GM12878 (cell line): Measurements from ENCODE around the gene NEUROG2. TPM values are rescaled to one million over a fixed set of nuclear protein-coding genes. Genes with fewer than 3 reads are reported as not detected.

Source experiments
- ATAC-seq: fragments of 200-7000 bp; cut with Tn5 transposase; 3 replicates; pipeline ENCODE4 v1.9.1; 2020; ENCODE audit warnings: mild to moderate bottlenecking, moderate library complexity
- BruUV-seq: library from RNA; stranded (reverse); fragments of 400-500 nt; replicated peaks from 2 replicates; lab custom pipeline; 2021; lab: Mats Ljungman, UMichigan
- CTCF ChIA-PET: fragments of 300-600 bp; sonication (Branson Sonifier 250); formaldehyde crosslinking; extraction: SDS; loops from one replicate; lab custom pipeline; 2021; ENCODE audit warnings: inconsistent platforms; lab: Yijun Ruan, JAX
- POLR2A ChIA-PET: fragments of 350-600 bp; formaldehyde crosslinking; extraction: SDS; loops from one replicate; lab custom pipeline; 2021; ENCODE audit warnings: inconsistent platforms; lab: Charles Lee
- RAD21 ChIA-PET: fragments of 300-600 bp; sonication (Branson Sonifier 250); formaldehyde crosslinking; loops from one replicate; lab custom pipeline; 2023; ENCODE audit warnings: antibody characterized with exemption; ENCODE audit not compliant: unreplicated experiment; lab: Charles Lee
- SMC1A ChIA-PET: fragments of 300-600 bp; sonication (Branson Sonifier 250); formaldehyde crosslinking; loops from one replicate; lab custom pipeline; 2023; ENCODE audit not compliant: unreplicated experiment, uncharacterized antibody; lab: Charles Lee
- DNase-seq: peaks from one replicate; pipeline ENCODE4 v3.0.0-alpha.2; 2011; ENCODE audit warnings: low read depth, low spot score
- FAIRE-seq: peaks from 3 replicates; lab custom pipeline; 2011; peaks lifted over from hg19 to GRCh38; lab: Jason Lieb, UNC
- H2AFZ ChIP-seq: 2 replicates; pipeline ENCODE4 v1.6.0; 2011; ENCODE audit warnings: low read depth, low read length, control low read depth; ENCODE audit not compliant: control insufficient read depth
- H3K27ac ChIP-seq: 2 replicates; pipeline ENCODE4 v1.5.1; 2011; ENCODE audit warnings: control low read depth; ENCODE audit not compliant: control insufficient read depth, insufficient read depth
- H3K27me3 ChIP-seq, 2 experiments: replicated peaks in 1 of 2; 2 replicates each; pipeline versions ENCODE4 v1.6.0 to v1.6.1; 2011; ENCODE audit warnings: low read length in 1 of 2; ENCODE audit not compliant: control insufficient read depth in 2 of 2, insufficient read depth in 2 of 2
- H3K36me3 ChIP-seq, 2 experiments: 2 replicates each; pipeline ENCODE4 v1.5.1; 2011; ENCODE audit warnings: low read length in 1 of 2; ENCODE audit not compliant: control insufficient read depth in 2 of 2, insufficient read depth in 2 of 2
- H3K4me1 ChIP-seq: 2 replicates; pipeline ENCODE4 v1.6.1; 2011; ENCODE audit warnings: mild to moderate bottlenecking, low read length, moderate library complexity, mixed read lengths; ENCODE audit not compliant: control insufficient read depth, insufficient read depth
- H3K4me2 ChIP-seq: 2 replicates; pipeline ENCODE4 v1.6.0; 2011; ENCODE audit warnings: control low read depth; ENCODE audit not compliant: control insufficient read depth, insufficient read depth
- H3K4me3 ChIP-seq: fragments of 200-600 bp; sonication (generic); 2 replicates; pipeline ENCODE4 v1.5.1; 2016
- H3K79me2 ChIP-seq: 2 replicates; pipeline ENCODE4 v1.6.0; 2011; ENCODE audit warnings: low read length; ENCODE audit not compliant: control insufficient read depth, insufficient read depth
- H3K9ac ChIP-seq: 2 replicates; pipeline ENCODE4 v1.8.0; 2011; ENCODE audit warnings: low read length, control low read depth, mixed read lengths; ENCODE audit not compliant: control insufficient read depth, insufficient read depth
- H3K9me3 ChIP-seq: replicated peaks from 3 replicates; pipeline ENCODE4 v1.5.1; 2011; ENCODE audit warnings: mild to moderate bottlenecking, low read length; ENCODE audit not compliant: control insufficient read depth, insufficient read depth
- H4K20me1 ChIP-seq: 2 replicates; pipeline ENCODE4 v1.6.0; 2011; ENCODE audit not compliant: control insufficient read depth, insufficient read depth
- ASH2L ChIP-seq: fragments of 300-600, 200-600 bp; sonication (generic); IDR thresholded peaks from 2 replicates; pipeline ENCODE4 v1.6.1; 2017; ENCODE audit warnings: low read depth, mild to moderate bottlenecking, borderline replicate concordance
- BACH1 ChIP-seq: fragments of 450-650 bp; IDR thresholded peaks from 2 replicates; pipeline ENCODE4 v1.6.1; 2017; ENCODE audit warnings: mild to moderate bottlenecking, borderline replicate concordance
- BHLHE40 ChIP-seq, 2 experiments: fragments of 450-650 bp in 1 of 2; IDR thresholded peaks; 2 replicates each; pipeline ENCODE4 v1.6.1; 2011 to 2017; ENCODE audit warnings: low read depth in 2 of 2, borderline replicate concordance in 1 of 2, improper control_type of control experiment in 1 of 2, low read length in 1 of 2, mild to moderate bottlenecking in 1 of 2
- IKZF1 ChIP-seq: fragments of 450-650 bp; conservative IDR thresholded peaks from 2 replicates; pipeline ENCODE4 v1.6.1; 2017; ENCODE audit warnings: antibody characterized with exemption, mild to moderate bottlenecking
- KLF5 ChIP-seq: fragments of 450-650 bp; IDR thresholded peaks from 2 replicates; pipeline ENCODE4 v1.6.1; 2014; ENCODE audit warnings: mild to moderate bottlenecking; ENCODE audit not compliant: partially characterized antibody
- LARP7 ChIP-seq: fragments of 450-650 bp; IDR thresholded peaks from 2 replicates; pipeline ENCODE4 v1.6.1; 2017; ENCODE audit warnings: mild to moderate bottlenecking
- NFYB ChIP-seq: IDR thresholded peaks from 2 replicates; pipeline ENCODE4 v1.6.1; 2011; ENCODE audit warnings: low read depth, mild to moderate bottlenecking, low read length, improper control_type of control experiment, moderate library complexity; ENCODE audit not compliant: insufficient read depth
- POLR2A ChIP-seq: IDR thresholded peaks from 2 replicates; pipeline ENCODE4 v1.6.1; 2011; ENCODE audit warnings: low read depth, mild to moderate bottlenecking, low read length
- RAD21 ChIP-seq: IDR thresholded peaks from 2 replicates; pipeline ENCODE4 v1.6.1; 2011; ENCODE audit warnings: mild to moderate bottlenecking, low read depth, low read length, moderate library complexity; ENCODE audit not compliant: insufficient read depth
- ZBTB11 ChIP-seq: fragments of 450-650 bp; formaldehyde crosslinking; IDR thresholded peaks from 2 replicates; pipeline ENCODE4 v1.5.0; 2022; ENCODE audit warnings: mild to moderate bottlenecking, missing genetic modification characterization
- ZNF687 ChIP-seq: fragments of 450-650 bp; IDR thresholded peaks from 2 replicates; pipeline ENCODE4 v1.6.1; 2017; ENCODE audit warnings: mild to moderate bottlenecking, moderate library complexity
- WGBS: methylation state at CpG from one replicate; pipeline ENCODE4 v1.1.6; 2016; ENCODE audit warnings: low lambda C conversion rate; ENCODE audit not compliant: insufficient replicate concordance, insufficient coverage; ENCODE audit errors: missing lambda C conversion rate; 5-methylcytosine and 5-hydroxymethylcytosine counted together
- in situ Hi-C: fragments of 300-500 bp; cut with MboI; formaldehyde crosslinking; loops from 9 replicates; pipeline ENCODE4 v1.14.3; 2018; ENCODE audit warnings: mixed read lengths
- intact Hi-C: fragments of 100-400 bp; cut with micrococcal nuclease; formaldehyde crosslinking; loops from one replicate; pipeline ENCODE4 v1.14.2; 2022; ENCODE audit not compliant: unreplicated experiment
- polyA plus RNA-seq, 11 experiments: library from polyadenylated mRNA; depleted of rRNA in 4 of 11; unstranded in 6 of 11; stranded (reverse) in 5 of 11; fragments of >200 nt; fragmentation: Nextera tagmentation in 4 of 11; fragmentation: Illumina TruSeq in 1 of 11; extraction: Ambion mirVana in 4 of 11; extraction: Trizol in 1 of 11; gene quantifications; 1 replicate in 1 of 11; 2 replicates in 10 of 11; pipeline versions ENCODE4 v1.2.1 to v1.2.3, GENCODE V29; 2011 to 2016; ENCODE audit warnings: inconsistent platforms in 2 of 11, missing spikeins in 2 of 11, low read depth in 1 of 11
- total RNA-seq, 4 experiments: library from RNA; depleted of rRNA in 3 of 4; stranded (reverse); fragments of >200 nt in 3 of 4; fragmentation: Illumina TruSeq in 1 of 4; extraction: Trizol in 1 of 4; gene quantifications; 2 replicates each; pipeline versions ENCODE4 v1.2.1 to v1.2.3, GENCODE V29; 2013 to 2021
- TF ChIP-seq, protein P1 (sequence below): fragments of 450-650 bp; conservative IDR thresholded peaks from 2 replicates; pipeline ENCODE4 v1.6.1; 2017; ENCODE audit warnings: mild to moderate bottlenecking, moderate library complexity

NEUROG2 gene
- total and polyA plus RNA-seq, 10 of the 15 experiments (the other 5 are each of a cell fraction or from before 2014, with no cell fraction given), result 0.53 to 3.3 (median 1.1) TPM

GRCh38 chr4:112516471-112517066, 589 bp upstream of the NEUROG2 start:
- no TSS peak for BruUV-seq
- H2AFZ ChIP-seq, result peak overlapping the region; percentile 67
- CTCF ChIA-PET, result interaction anchor here (0.7 to 13.9 kb wide), 13 partner anchors 110 to 556 kb away, joined by 3 to 221 read pairs (median 4); partner anchors contain the start of gene AP1AR
- TF ChIP-seq POLR2A (no peak; the same call in 1 of the 2 replicates), ZNF687 (0 out of 2 replicates have a peak, but pooled peaks have one; percentile 56), BHLHE40 (IDR thresholded peaks at IDR 0.05; ENCODE audit: borderline replicate concordance in 1 of 2, low read depth in 2 of 2, low read length in 1 of 2) (peak; percentile 90 to 95), KLF5 (peak; percentile 37), RAD21 (no peak), ZBTB11 (CRISPR knock-in tag) (no peak), IKZF1 (peak; percentile 72), LARP7 (peak; percentile 72), NFYB (peak; percentile 81), ASH2L (no peak), BACH1 (0 out of 2 replicates have a peak, but pooled peaks have one; percentile 36)
- TF ChIP-seq, protein P1, sequence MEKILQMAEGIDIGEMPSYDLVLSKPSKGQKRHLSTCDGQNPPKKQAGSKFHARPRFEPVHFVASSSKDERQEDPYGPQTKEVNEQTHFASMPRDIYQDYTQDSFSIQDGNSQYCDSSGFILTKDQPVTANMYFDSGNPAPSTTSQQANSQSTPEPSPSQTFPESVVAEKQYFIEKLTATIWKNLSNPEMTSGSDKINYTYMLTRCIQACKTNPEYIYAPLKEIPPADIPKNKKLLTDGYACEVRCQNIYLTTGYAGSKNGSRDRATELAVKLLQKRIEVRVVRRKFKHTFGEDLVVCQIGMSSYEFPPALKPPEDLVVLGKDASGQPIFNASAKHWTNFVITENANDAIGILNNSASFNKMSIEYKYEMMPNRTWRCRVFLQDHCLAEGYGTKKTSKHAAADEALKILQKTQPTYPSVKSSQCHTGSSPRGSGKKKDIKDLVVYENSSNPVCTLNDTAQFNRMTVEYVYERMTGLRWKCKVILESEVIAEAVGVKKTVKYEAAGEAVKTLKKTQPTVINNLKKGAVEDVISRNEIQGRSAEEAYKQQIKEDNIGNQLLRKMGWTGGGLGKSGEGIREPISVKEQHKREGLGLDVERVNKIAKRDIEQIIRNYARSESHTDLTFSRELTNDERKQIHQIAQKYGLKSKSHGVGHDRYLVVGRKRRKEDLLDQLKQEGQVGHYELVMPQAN, result peak; percentile 71; the same call in 1 of the 2 replicates

More at GRCh38 chr4:112516471-112517066, 589 bp upstream of the NEUROG2 start:
- H3K4me2 ChIP-seq, result peak overlapping the region; percentile 99
- H4K20me1 ChIP-seq, result no peaks in the 10 kb centered on the region
- POLR2A ChIA-PET, result interaction anchor here (0.5 to 4.6 kb wide), 17 partner anchors 16 to 1990 kb away, joined by 3 to 55 read pairs (median 7); partner anchors contain the start of genes ALPK1 and TIFA
- FAIRE-seq, result no peak
- SMC1A ChIA-PET, result interaction anchor here (0.7 to 10.6 kb wide), 23 partner anchors 11 to 417 kb away, joined by 3 to 124 read pairs (median 5); partner anchors contain the start of genes AP1AR and TIFA
- no peaks in the 10 kb centered on the region; the same call in 2 of the 3 replicates for H3K9me3 ChIP-seq
- WGBS, result under 1% methylated on average over 55 of the region's 55 CpGs
- RAD21 ChIA-PET, result interaction anchor here (0.6 to 4.1 kb wide), 17 partner anchors 8 to 572 kb away, joined by 3 to 38 read pairs (median 5); partner anchors contain the start of genes ALPK1 and TIFA
- peaks cover 7% of the 10 kb centered on the region for H3K4me1 ChIP-seq
- ATAC-seq, result peak; percentile 55
- no peaks in the 10 kb centered on the region for H3K79me2 ChIP-seq
- peak overlapping the region; percentile 80 for H3K4me3 ChIP-seq
- intact Hi-C loops (no loop called here), in situ Hi-C loops (no loop called here)
- no peak for DNase-seq
- H3K9ac ChIP-seq, result peak overlapping the region; percentile 60
- H3K36me3 ChIP-seq, result no peaks in the 10 kb centered on the region
- H3K27ac ChIP-seq, result peak overlapping the region; percentile 62
- H3K27me3 ChIP-seq, result peaks cover 2 to 7% of the 10 kb centered on the region in 2 experiments
